Activated T-cell treated with anti-CD3 and anti-CD28 coated beads, Interleukin-2, amount 50 U/mL, for 1 hour (primary cell): ENCODE data around the gene ACAP1.

Source experiments
- DNase-seq: peaks from one replicate; pipeline ENCODE4 v3.0.0-alpha.2; 2020

ACAP1 gene

GRCh38 chr17:7312432-7313087 lies 23.8 kb upstream of the ACAP1 start:
- no peak for DNase-seq

DNA sequence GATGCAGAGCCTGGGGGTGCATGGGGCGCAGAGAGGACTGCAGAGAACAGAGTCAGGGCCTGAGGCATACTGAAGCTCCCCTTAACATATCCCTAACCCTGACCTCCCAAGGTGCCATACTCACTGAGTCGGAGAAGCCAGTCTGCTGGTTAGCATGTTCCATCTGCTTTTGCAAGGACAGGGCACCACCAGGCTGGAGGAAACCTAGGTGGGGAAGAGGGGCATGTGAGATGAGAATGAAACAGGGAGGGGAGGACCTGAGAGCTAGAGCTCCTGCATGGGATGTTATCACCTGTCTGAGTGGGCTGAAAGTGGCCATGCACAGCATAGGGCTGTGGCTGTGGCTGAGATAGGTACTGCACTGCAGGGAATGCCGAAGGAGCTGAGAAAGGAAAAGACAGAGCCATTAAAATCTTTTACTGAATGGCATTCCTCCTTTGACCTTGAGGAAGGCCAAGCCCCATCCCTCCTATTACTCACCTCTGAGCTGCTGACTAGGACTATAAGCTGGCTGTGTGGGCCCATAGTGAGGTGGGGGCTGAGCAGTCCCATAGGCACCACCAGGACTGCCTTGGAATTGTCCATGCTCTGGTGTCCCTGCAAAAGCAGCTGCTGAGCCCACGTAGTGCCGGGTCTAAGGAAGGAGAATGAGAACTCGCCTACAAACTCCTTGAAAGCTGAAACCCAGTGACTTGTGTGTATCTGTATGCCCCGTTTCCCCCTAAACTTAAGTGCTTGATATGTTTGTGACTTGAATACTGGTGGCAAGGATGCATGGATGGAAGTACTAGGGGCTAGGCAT lies 23.0 kb upstream of the ACAP1 start:
- DNase-seq: peak; percentile 32

GRCh38 chr17:7313890-7314718 lies 22.2 kb upstream of the ACAP1 start:
- no peak for DNase-seq

DNA sequence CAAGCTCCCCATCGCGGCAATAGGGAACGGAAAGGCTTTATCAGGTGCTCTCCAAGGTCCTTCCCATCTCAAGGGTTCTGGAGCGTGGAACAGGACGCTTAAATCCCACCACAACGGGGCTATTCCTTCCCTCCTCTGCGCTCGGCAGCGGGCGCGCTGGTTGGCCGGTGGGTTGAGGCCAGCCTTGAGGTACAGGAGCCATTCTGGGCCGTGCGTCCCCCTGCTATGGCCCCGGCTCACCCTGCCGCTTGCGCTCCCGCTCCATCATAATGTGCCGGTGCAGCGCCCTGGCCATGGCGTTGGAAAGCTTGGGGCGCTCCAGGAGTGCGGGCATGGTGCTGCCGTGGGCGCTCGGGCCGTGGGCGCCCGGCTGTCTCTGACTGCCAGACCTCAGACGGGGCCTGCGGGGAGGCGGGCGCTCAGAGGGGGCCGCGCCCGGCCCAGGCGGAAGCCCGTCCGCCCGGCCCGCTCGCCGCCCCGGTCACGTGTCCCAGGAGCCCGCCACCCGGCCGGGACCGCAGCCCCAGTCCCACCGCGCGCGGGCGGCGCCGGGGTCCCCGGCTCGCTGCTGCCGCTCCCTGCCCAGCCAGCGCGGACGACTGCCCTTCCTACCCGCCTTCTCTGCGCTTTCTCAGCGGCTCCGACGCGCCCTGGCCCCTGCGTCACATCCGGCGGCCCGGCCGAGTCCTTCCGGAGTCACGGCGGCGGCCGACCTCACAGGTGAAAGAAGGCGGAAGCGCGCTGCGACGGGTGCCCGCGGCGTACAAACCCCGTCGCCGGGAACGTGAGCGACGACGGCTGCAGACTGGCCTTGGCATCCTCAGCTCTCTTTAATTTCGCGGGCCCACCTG lies 21.4 kb upstream of the ACAP1 start, which contains the start of gene GPS2:
GPS2 (minus strand) TSS at position 642 of the 851 bp plus-strand sequence; CDS start at position 334, 308 bp downstream.
- peak; percentile 95 for DNase-seq

GRCh38 chr17:7315570-7316235 lies 20.6 kb upstream of the ACAP1 start:
- no peak for DNase-seq

- no peak for DNase-seq
Measured at GRCh38 chr17:7317161-7317803, 19.0 kb upstream of the ACAP1 start.

GRCh38 chr17:7318121-7318860 lies 18.0 kb upstream of the ACAP1 start:
- DNase-seq: no peak

- no peak for DNase-seq
Measured at GRCh38 chr17:7321466-7321865, 14.9 kb upstream of the ACAP1 start.

- no peak for DNase-seq
Measured at GRCh38 chr17:7322520-7323194, 13.7 kb upstream of the ACAP1 start.

- peak; percentile 79 for DNase-seq
Measured at GRCh38 chr17:7323731-7324437, 12.4 kb upstream of the ACAP1 start.

- DNase-seq: no peak
Measured at GRCh38 chr17:7324438-7324779, 11.9 kb upstream of the ACAP1 start.

DNA sequence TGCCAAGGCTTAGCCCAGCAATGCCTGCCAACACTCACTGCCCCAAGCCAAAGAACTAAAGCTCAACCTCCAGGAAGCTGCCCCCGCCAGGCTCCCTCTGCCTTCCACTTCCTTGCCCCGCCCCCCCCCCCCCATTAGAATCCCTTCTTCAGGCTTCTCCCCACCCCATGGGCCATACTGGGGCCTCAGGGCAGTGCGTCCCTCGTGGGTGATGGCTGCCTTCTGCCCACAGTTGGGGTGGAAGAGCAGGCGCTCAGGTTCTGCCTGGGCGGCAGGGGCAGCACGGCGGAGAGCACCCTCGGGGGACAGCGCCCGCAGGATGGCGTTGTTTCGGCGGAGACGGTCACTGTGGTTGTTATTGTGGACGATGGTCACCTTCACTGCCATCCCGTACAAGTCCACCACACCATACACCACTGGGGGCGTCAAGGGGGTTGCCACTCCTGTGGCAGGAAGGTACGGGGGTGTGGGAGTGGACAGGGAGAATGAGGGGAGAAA lies 11.2 kb upstream of the ACAP1 start:
- no peak for DNase-seq

DNA sequence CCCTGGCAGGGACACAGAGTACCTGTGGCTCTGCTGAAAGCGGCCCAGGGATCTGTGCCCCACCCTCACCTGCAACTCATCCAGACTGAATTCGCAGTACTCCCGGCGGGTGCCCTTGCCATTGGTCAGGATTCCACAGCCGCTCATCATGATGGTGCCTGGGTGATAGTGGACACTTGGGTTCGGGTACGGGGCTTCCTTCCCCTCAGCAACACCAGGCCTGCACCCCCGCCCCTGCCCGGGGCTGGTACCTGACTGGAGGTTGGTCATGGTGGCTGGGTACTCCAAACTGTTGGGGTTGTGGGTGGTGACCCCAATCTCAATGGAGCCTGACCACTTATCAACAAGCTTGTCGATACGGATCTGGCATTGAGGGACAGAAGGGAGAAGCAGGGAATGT lies 10.1 kb upstream of the ACAP1 start:
- no peak for DNase-seq

- no peak for DNase-seq
Measured at GRCh38 chr17:7327056-7327455, 9.3 kb upstream of the ACAP1 start.

DNA sequence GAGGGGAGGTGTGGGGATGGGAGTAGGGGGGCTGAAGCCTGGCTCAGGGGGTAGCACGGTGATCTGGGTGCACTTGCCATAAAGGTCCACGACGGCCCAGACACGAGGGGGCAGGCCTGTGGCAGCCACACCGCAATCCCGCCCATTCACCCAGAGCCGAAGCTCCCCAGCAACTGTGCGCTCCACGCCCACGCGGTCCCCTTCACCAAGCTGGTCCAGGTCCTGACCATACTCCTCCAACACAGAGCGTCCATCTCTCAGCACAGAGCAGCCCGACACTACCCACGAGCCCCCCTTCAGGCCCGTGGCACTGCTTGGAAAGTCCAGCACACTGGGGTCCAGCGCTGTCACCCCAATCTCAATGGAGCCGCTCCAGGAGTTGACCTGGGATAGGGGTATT lies 8.8 kb upstream of the ACAP1 start:
- DNase-seq: no peak

- DNase-seq: no peak
Measured at GRCh38 chr17:7328009-7328408, 8.3 kb upstream of the ACAP1 start.

DNA sequence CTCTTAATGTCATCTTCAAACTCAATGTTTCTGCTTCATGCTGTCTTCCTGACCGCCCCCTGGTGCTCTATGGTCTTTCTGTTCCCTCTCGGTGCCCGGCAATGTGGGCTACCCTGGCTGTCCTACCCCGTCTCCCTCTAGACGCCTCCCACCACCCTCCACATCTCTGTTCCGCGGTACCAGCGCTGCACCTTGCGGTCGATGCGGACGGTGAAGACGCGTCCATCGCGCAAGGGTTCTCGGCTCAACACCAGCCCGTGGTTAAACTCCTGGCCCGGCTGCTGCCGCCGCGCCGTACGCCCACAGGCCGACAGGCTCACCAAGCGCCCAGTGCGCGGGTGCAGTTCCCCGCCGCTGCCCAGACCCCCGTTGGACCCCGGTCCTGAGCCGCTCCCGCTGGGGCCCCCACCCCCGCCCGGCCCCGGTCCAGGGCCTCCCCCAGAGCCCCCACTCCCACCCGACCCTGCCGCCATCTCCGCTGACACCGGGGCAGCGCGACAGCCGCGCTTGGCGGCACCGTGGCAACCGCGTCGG lies 7.4 kb upstream of the ACAP1 start, which contains the start of gene NEURL4:
NEURL4 (minus strand) TSS at position 496 of the 534 bp plus-strand sequence; CDS start at position 473, 23 bp downstream.
- DNase-seq: no peak

- peak; percentile 93 for DNase-seq
Measured at GRCh38 chr17:7329374-7329996, 6.8 kb upstream of the ACAP1 start.
